HCT116 (cell line): ENCODE measurements around the gene CD44.

Experiments used
- CEBPB ChIP-seq: IDR thresholded peaks from 2 replicates; pipeline ENCODE4 v1.6.1; 2012; ENCODE audit warnings: low read depth
- CTCF ChIP-seq, 3 experiments: fragments of 200-600 bp in 1 of 3; sonication (generic) in 1 of 3; IDR thresholded peaks in 2 of 3; conservative IDR thresholded peaks in 1 of 3; 2 replicates each; pipeline ENCODE4 v1.5.1; 2012 to 2017; ENCODE audit warnings: low read depth in 2 of 3, low read length in 2 of 3, antibody characterized with exemption in 1 of 3, borderline replicate concordance in 1 of 3, control low read depth in 1 of 3, mild to moderate bottlenecking in 1 of 3, mixed read lengths in 1 of 3, mixed run types in 1 of 3, moderate library complexity in 1 of 3; ENCODE audit not compliant: insufficient read depth in 1 of 3
- EGR1 ChIP-seq: IDR thresholded peaks from 2 replicates; pipeline ENCODE4 v1.6.1; 2012; ENCODE audit warnings: low read depth
- EZH2 ChIP-seq: fragments of 200-600 bp; sonication (generic); IDR thresholded peaks from 2 replicates; pipeline ENCODE4 v1.6.1; 2017; ENCODE audit warnings: antibody characterized with exemption, mixed run types
- EZH2phosphoT487 ChIP-seq: fragments of 200-600 bp; IDR thresholded peaks from 2 replicates; pipeline ENCODE4 v1.6.1; 2018; ENCODE audit warnings: antibody characterized with exemption, borderline replicate concordance
- JUND ChIP-seq: IDR thresholded peaks from 2 replicates; pipeline ENCODE4 v1.6.1; 2012
- POLR2A ChIP-seq: IDR thresholded peaks from 2 replicates; pipeline ENCODE4 v1.7.0; 2011; ENCODE audit warnings: borderline replicate concordance; ENCODE audit not compliant: insufficient read depth, insufficient read length; ENCODE audit errors: extremely low read depth
- POLR2AphosphoS5 ChIP-seq: IDR thresholded peaks from 2 replicates; pipeline ENCODE4 v1.6.1; 2011; ENCODE audit warnings: mild to moderate bottlenecking, low read depth, low read length, moderate library complexity
- RAD21 ChIP-seq: IDR thresholded peaks from 2 replicates; pipeline ENCODE4 v1.6.1; 2012; ENCODE audit warnings: low read depth, mild to moderate bottlenecking
- REST ChIP-seq: IDR thresholded peaks from 2 replicates; pipeline ENCODE4 v1.6.1; 2012; ENCODE audit warnings: low read depth
- SP1 ChIP-seq: IDR thresholded peaks from 2 replicates; pipeline ENCODE4 v1.6.1; 2012; ENCODE audit warnings: low read depth
- TCF7L2 ChIP-seq: IDR thresholded peaks from 2 replicates; pipeline ENCODE4 v1.7.0; 2011; ENCODE audit warnings: borderline replicate concordance, inconsistent platforms; ENCODE audit not compliant: insufficient read depth, insufficient read length; ENCODE audit errors: extremely low read depth
- YY1 ChIP-seq: IDR thresholded peaks from 2 replicates; pipeline ENCODE4 v1.6.1; 2011; ENCODE audit warnings: low read length, low read depth, moderate library complexity, mild to moderate bottlenecking; ENCODE audit not compliant: insufficient replicate concordance; ENCODE audit errors: extremely low read depth
- ZNF274 ChIP-seq: fragments of 200-500 bp; sonication (Bioruptor generic); IDR thresholded peaks from 2 replicates; pipeline ENCODE4 v1.6.1; 2014; ENCODE audit warnings: mild to moderate bottlenecking, low read depth, low read length, inconsistent platforms

GRCh38 chr11:35131886-35132285 lies 7.1 kb upstream of the CD44 start:
- TF ChIP-seq CTCF (IDR thresholded peaks at IDR 0.05 in 2 of 3, conservative IDR thresholded peaks at IDR 0.05 in 1 of 3; ENCODE audit: borderline replicate concordance in 1 of 3, insufficient read depth in 1 of 3, low read depth in 2 of 3, low read length in 2 of 3) (no peak), POLR2AphosphoS5 (no peak), SP1 (no peak), EZH2 (no peak), YY1 (no peak), EZH2phosphoT487 (no peak), POLR2A (no peak), CEBPB (no peak), ZNF274 (no peak), RAD21 (no peak), EGR1 (no peak), REST (no peak), JUND (no peak), TCF7L2 (no peak)
